Activated gamma-delta T cell treated with anti-CD3 and anti-CD28 coated beads, Interleukin-2, amount 50 U/mL, for 16 hours (primary cell): ENCODE data around the gene IFT27.
"Not testable (repeated sequence)": the region's sequence is repeated elsewhere in the genome, so short reads cannot be mapped to it uniquely, and the experiment has no call there.

ENCODE experiments used
- DNase-seq: peaks from one replicate; pipeline ENCODE4 v3.0.0-alpha.2; 2020; ENCODE audit warnings: low read depth

IFT27 gene

GRCh38 chr22:36744413-36744765 lies 31.5 kb downstream of the IFT27 start:
- no peak for DNase-seq

DNA sequence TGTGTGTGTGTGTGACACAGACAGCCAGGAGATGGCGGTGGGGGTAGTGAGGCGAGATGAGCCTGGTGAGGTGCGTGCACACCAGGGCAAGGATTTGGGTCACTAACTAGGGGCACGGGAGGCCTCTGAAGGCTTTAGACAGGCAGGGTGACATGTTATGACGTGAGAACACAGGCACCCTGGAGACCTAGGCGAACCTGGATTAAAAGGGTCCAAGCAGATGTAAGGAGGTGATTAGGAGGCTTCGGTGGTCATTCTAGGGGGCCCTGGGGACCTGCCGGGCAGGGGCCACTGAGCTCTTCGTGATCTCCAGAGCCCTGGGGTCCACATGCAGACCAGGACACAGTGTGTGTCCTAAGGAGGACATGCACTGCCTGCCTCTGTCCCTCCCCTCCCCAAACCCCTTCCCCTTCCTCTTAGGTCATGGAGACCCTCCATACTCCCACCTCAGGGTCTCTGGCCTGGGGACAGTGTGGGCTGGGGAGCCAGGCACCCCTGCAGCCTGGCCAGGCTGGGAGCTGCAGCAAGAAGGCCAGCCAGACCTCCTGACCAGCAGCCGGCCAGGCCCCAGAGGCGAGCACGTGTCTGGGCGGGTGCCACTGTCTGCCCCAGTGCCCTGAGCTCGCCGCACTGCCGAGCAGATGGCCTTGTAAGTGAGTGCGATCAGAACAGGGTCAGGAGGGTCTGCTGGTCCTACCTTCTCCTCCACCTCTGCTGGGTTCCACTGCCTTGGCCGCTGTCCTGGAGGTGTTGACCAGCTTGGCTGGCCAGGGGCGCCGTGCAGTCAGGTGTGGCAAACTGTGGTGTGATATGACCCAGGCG lies 32.1 kb downstream of the IFT27 start:
- DNase-seq = no peak

- no peak for DNase-seq
Measured at GRCh38 chr22:36743011-36743410, 32.9 kb downstream of the IFT27 start.

GRCh38 chr22:36741968-36742367 lies 34.0 kb downstream of the IFT27 start:
- DNase-seq = no peak

- DNase-seq = no peak
Measured at GRCh38 chr22:36741204-36741793, 34.6 kb downstream of the IFT27 start.

- DNase-seq = no peak
Measured at GRCh38 chr22:36740716-36741115, 35.2 kb downstream of the IFT27 start.

GRCh38 chr22:36739185-36739584 lies 36.7 kb downstream of the IFT27 start:
- no peak for DNase-seq

DNA sequence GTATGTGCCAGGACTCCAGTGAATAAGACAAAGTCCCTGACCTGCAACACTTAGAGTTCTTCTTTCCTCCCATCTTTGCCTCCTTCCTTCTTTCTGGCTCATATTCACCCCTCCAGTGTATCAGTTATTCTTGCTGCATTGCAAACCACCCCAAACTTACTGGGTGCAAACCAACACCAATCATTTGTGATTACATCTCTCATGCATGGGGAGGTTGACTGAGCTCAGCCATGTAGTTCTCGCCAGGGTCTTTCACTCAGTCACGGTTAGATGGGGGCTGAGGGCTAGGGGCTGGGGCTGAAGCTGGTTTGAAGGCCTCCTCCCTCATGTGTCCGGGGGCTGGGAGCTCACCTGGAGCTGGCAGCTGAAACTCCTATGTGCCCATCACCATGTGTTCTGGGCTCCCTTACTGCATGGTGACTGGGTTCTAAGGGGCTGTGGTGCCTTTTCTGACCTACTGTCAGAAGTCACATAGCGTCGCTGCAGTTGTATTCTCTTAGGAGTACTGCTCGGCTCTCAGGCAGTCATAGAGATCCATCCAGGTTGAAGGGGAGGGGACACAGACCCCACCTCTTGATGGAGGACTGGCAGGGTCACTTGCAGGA lies 37.4 kb downstream of the IFT27 start:
- DNase-seq = no peak

GRCh38 chr22:36737776-36738175 lies 38.1 kb downstream of the IFT27 start:
- no peak for DNase-seq

DNA sequence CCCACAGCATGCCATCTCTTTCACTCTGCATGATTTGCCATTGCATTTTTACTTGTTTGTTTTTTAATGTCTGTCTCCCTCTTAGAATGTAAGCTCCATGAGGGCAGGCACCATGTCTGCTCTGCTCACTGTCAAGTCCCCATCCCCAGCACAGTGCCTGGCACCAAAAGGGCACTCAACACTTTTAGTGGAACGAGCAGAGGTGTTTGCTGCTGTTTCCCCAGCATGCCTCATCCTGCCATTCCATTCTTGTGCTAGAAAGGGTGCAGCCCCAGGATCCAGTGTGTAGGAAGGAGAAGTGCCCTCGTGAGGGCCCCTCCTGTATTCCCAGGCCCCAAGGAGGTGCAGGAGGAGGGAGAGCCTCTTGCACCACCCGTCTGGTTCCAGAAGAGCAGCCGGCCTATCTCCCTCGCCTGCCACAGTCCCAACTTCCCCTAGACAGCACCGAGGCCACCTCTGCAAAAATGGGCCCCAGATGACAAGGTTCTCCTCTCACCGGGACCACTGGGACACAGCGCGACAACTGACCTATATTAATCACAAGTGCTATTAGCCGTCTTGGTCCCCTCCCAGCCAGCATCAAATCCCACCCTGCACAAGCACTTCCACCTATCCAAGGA lies 39.1 kb downstream of the IFT27 start:
- DNase-seq = no peak

DNA sequence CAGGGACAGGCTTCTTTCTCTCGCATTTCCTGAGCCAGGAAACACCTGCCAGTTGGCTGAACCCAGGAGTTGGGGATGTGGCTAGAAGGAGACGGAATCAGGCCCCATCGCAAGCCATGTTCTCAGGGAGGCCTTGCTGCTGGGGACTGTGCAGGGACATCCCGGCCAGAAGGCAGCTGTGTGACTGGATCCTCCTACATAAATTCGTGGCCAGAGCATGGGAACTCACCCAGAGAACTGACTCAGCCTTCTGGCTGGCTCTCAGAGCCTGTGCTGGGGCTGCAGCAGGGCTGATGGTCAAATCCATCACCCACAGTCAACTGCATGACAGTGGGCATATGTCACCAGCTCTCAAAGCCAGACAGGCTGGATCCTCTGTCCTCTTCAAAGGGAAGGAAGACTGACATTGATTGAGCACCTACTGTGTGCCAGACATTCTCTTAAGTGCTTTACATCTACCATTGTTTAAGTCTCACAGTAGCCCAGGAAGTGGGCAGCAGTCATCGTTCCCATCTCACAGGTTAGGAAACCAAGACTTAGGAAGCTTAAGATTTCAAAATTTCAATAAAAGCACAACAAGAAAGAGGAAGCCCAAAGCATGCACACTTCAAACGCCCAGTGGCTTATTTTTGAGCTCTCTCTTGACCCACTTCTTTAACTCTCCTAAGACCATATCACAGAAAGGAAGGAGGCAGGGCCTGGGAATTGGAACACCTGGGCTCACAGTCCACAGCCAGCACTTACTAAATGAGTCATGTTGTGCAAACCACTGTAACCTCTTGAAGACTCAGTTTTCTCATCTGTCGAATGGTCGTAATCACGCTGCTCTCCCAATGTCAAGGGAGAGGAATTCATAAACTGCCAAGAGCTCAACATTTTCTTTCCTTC lies 41.5 kb downstream of the IFT27 start:
- no peak for DNase-seq

DNA sequence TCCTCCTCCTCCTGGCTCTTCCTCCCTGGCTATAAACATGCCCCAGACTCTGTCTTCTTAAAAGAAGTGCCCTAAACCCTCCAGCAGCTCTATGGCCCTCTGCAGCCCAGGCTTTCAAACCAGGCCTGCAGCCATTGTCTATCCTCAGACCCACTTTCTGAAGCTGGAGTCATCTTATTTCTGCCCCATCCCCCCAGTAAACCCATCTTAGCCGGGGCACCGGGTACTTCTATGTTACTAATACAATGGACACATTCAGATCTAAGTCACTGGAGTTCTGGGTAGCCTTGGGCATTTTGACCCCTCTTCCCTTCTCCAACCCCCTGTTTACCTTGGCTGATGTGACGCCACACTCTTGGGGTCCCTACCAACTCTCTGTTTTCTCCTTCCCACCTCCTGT lies 42.6 kb downstream of the IFT27 start:
- no peak for DNase-seq

DNA sequence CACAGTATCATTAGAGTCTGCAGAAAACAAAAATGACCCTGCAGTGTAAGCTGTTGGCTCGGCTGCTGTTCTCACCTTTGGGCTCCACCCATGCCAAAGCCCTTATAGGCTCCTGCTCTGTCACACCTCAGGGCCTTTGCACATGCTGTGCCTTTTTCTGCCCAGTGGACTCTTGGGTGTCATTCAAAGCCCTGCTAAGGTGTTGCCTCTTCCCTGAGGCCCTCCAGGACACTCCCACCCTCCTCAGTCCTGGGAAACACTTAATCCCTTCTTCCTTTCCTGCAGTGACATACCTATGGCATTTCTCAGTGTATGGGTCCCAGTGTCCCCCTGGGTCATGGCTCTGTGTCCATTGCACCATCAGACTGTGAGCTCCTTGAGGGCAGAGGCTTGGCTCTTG lies 43.3 kb downstream of the IFT27 start:
- no peak for DNase-seq

DNA sequence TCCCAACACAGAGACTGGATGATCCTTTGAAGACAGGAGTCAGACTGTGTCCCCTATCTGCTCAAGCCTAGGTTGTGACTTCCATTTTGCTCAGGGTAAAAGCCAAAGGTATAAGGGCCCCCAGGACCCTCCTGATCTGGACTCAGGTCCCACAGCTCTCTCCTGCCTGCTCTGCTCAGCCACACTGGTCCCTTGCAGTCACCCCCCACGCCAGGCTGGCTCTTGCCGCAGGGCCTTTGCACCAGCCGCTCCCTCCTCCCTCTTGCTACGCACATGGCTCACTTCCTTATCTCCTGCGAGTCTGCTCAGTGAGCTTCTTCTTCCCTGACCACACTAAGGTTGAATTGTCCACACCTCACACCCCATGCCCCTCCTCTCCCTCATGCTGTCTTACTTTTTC lies 44.0 kb downstream of the IFT27 start:
- no peak for DNase-seq

DNA sequence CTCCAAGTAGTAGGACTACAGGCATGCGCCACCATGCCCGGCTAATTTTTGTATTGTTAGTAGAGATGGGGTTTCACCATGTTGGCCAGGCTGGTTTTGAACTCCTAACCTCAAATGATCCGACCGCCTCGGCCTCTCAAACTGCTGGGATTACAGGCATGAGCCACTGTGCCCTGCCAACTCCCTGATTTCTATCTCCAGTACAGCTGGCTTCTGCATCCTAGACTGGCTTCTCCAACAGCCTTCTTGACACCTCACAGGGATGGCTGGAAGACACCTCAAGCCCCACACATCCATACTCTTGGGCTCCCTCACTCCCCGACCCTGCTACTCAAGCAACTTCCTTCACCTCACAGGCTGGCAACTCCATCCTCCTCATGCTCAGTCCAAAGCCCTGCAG lies 44.6 kb downstream of the IFT27 start:
- not testable (repeated sequence) for DNase-seq

DNA sequence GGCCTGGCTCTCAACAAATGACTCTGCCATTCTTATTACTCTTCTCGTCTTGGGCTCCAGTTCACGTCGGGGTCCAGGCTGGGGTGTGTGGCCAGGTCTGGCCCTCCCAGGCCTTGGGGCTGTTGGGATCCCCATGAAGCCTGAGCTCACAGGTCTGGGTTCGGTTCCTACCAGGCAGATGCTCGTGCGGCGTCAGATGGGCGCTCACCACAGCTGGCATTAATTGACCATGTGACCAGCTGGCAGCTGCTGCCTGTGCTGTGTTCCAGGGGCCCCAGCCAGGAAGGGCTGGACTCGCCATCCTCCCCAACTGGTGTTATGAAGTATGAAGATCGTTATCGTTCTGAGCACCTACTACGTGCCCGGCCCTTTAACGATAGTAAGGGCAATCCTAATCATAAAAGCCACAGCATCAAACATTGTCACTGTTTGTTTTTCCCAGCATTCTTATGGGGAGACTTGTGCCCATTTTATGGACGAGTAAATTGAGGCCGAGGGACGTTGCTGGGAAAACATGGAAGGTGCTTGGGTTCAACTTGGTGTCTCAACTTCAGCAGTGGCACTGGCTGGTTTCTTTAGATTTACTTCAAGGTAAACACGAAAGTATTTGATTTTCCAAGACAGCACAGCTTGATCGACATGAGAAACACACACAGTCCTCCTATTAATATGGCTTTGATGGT lies 45.6 kb downstream of the IFT27 start:
- no peak for DNase-seq

GRCh38 chr22:36729321-36729720 lies 46.6 kb downstream of the IFT27 start:
- no peak for DNase-seq

GRCh38 chr22:36728505-36728904 lies 47.4 kb downstream of the IFT27 start:
- no peak for DNase-seq

- no peak for DNase-seq
Measured at GRCh38 chr22:36727927-36728488, 47.9 kb downstream of the IFT27 start.

DNA sequence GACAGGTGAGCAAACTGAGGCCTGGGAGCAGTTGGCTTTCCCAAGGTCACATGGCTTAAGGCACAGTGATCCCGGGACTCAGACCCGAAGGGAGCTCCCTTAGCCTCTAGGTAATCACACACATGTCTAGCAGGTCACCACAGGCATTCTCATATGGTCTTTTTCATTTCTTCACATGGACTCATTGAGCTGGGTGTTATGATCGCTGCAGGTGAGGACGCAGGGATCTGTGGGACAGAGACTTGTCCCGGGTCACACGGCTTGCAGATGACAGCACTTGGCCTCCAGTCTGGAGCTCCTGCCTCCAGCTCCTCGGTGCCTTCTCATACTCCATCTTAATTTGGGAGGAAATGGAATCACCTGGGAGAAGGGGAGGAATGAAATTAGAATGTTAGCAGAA lies 48.8 kb downstream of the IFT27 start:
- no peak for DNase-seq

DNA sequence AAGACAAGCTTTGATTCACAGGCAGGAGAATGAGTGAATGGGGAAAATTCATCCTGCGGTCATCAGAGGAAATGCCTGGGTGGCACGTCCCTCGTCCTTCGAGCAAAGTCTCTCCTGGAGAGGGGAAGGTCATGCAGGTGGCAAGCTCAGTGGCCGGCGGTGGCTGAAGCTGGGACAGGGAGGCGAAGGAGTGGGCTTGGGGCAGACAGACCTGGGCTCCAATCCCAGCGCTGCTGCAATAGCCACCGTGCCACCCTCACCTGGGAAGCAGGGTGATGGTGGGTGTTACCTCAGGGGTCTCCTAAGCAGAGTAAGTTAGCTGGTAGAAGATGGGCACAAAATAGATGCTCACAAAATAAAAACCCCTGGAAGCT lies 49.9 kb downstream of the IFT27 start:
- no peak for DNase-seq
